ENCODE results near the gene CHRDL1.

The CHRDL1 gene

DNA sequence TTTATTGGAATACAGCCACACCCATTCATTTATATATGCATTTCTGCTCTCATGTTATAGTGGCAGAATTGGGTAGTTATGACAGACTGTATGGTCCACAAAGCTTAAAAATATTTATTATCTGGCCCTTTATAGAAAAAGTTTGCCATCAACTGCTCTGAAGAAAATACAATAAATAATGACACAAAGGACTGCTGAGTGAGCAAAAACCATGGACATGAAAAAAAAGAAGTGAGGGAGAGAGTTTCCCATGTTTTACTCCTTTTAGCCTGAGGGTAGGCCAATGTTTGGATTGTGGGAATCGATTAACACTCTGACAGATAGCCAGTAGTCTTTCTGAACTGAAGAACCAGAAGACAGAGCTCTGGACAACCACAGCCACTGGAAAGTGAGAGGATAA is 149.2 kb downstream of the CHRDL1 start:
- no peak for DNase-seq

Data from NCI-H1048 (cell line).